22Rv1 (cell line): ENCODE results near the gene CHD2.
"Not testable (repeated sequence)": the region's sequence is repeated elsewhere in the genome, so short reads cannot be mapped to it uniquely, and the experiment has no call there.

Experiments
- H3K27ac ChIP-seq: fragments of 450-650 bp; 2 replicates; pipeline ENCODE4 v1.5.1; 2017
- ZFX ChIP-seq: fragments of 450-650 bp; IDR thresholded peaks from 2 replicates; pipeline ENCODE4 v1.6.1; 2017; ENCODE audit warnings: antibody characterized with exemption, borderline replicate concordance
- TF ChIP-seq, protein P1 (sequence below): fragments of 450-650 bp; IDR thresholded peaks from 2 replicates; pipeline ENCODE4 v1.5.1; 2017; ENCODE audit warnings: mild to moderate bottlenecking

CHD2 gene

DNA sequence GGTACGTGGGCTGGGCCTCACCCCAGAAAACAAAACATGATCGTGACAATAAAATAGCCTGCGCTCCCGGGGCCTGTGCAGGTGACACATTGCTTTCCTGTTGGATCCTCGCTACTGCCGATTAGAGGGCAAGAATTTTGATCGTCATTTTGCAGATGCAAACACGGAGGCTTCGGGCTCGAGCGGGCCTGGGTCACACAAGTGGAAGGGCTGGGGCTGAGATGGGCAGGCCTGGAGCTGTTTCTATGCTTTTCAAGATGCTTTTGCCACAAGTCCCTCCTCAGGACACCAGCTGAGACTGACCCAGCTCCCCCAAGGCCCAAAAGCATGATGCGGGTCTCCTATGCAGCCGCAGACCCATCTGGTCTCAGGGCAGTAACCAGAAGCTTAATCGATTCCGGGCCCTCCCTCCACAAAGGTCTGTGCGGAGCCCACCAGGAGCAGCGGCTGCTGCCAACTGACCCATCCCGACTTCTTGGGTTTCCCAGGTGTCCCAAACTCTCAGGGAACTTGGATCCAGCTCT is 158.8 kb downstream of the CHD2 start:
- H3K27ac ChIP-seq, result no peak overlapping the region
- TF ChIP-seq, protein P1, sequence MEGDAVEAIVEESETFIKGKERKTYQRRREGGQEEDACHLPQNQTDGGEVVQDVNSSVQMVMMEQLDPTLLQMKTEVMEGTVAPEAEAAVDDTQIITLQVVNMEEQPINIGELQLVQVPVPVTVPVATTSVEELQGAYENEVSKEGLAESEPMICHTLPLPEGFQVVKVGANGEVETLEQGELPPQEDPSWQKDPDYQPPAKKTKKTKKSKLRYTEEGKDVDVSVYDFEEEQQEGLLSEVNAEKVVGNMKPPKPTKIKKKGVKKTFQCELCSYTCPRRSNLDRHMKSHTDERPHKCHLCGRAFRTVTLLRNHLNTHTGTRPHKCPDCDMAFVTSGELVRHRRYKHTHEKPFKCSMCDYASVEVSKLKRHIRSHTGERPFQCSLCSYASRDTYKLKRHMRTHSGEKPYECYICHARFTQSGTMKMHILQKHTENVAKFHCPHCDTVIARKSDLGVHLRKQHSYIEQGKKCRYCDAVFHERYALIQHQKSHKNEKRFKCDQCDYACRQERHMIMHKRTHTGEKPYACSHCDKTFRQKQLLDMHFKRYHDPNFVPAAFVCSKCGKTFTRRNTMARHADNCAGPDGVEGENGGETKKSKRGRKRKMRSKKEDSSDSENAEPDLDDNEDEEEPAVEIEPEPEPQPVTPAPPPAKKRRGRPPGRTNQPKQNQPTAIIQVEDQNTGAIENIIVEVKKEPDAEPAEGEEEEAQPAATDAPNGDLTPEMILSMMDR, result no peak
- no peak for TF ChIP-seq ZFX

DNA sequence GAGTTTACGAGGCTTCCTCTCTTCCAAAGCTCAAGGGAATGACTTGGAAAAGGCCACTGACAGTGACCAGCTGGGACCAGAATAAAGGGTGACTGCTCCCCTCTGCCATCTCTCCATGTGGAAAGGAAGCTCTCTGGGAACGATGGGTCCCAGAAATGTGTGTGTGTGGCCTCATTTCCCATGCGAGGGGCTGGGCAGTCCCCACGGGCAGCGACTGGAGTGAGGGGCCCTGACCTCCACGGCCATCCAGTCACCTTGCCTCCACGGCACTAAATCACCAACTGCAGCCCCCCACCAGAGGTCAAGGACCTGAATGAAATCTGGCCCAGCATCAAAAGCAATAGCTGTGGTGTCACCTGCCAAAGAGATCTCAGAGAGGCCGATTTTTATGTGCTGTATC is 159.3 kb downstream of the CHD2 start:
- H3K27ac ChIP-seq, result no peak overlapping the region
- TF ChIP-seq ZFX, result no peak
- TF ChIP-seq, protein P1, result no peak

DNA sequence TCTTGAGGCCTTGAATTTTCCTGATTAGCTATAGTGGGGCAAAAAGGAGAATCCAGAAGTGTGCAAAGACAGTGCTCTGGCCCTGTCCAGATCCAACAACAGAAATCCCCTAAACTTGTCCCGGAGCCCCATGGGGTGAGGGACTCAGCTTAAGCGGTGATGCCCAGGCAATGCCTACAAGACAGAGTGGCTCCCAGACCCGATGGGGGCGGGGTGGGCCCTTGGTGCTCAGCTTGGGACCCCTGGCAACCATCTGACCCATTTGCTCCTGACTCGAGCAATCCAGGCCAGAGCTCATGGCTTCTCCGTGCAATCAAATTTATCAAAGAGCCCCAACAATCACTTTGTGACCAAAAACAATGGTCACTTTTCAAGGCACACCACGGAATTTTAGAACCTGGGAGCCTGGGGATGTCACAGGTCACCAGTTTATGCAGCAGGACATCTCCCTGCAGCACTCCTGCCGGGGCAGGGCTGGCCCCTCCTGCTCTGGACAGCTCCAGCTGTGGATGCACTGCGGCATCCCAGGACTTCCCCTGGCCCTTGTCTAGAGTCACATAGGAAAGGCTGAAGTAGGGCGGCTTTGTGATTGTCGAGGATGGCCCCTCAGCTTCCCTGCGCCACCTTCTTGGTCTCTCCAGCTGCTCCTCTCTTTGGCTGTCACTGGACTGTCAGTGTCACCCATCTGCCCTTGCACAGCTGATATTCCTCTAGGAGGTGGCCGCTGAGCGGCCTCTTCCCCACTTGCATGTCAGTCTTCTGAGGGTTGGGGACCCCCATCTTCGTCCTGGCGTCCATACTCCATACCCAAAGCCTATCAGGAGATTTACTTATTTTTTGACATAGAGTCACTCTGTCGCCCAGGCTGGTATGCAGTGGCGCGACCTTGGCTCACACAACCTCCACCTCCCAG is 160.5 kb downstream of the CHD2 start:
- TF ChIP-seq, protein P1, result no peak
- no peak for TF ChIP-seq ZFX
- no peak overlapping the region for H3K27ac ChIP-seq

DNA sequence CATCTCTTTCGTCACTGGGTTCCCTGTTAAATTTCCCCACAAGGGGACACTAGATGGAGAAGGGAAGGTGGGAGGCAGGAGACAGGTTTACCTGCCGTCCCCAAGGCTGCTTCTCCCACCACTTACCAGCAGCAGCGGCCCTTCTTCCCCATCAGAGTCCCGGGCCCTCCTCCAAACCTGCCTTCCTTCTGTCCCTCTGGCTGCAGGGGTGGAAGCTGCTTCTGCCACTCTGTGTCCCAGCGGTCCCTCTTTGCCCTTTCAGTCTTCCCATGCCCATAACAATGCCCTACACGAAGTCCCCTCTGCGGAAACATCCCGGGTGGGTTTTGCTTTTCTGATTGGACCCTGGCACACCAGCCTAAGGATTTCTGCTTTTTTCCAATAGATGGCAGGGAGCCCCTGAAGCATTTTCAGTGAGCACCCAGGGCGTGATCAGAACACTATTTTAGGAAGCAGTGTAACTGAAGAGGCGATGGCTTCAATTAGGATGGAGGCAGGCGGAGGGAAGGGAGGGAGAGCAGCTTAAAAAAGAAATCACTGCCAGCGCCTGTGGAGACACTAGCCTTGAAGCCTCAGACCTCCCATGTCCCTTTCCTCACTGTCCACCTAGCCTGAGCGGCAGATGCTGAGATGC is 162.6 kb downstream of the CHD2 start:
- H3K27ac ChIP-seq, result not testable (repeated sequence)

DNA sequence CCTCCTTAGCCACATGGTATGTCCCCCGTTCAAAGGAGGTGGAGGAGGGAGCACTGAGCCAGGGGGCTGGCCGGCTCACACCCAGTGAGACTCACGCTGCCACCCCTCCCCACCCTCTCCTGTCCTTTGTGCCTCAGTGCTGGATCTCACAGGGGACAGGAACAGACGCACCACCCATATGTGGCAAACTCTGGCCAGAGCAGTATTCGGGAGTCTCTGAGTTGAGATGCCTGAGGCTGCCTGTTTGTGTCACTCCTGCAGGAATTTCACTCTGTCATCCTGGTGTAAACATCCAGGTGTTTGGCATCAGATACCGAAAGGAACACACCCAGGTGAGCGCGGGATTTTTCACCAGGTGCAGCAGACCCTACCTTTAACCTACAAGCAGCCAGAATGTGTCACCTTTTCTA is 163.1 kb downstream of the CHD2 start:
- no peak overlapping the region for H3K27ac ChIP-seq
- TF ChIP-seq ZFX, result no peak
- TF ChIP-seq, protein P1, result no peak

DNA sequence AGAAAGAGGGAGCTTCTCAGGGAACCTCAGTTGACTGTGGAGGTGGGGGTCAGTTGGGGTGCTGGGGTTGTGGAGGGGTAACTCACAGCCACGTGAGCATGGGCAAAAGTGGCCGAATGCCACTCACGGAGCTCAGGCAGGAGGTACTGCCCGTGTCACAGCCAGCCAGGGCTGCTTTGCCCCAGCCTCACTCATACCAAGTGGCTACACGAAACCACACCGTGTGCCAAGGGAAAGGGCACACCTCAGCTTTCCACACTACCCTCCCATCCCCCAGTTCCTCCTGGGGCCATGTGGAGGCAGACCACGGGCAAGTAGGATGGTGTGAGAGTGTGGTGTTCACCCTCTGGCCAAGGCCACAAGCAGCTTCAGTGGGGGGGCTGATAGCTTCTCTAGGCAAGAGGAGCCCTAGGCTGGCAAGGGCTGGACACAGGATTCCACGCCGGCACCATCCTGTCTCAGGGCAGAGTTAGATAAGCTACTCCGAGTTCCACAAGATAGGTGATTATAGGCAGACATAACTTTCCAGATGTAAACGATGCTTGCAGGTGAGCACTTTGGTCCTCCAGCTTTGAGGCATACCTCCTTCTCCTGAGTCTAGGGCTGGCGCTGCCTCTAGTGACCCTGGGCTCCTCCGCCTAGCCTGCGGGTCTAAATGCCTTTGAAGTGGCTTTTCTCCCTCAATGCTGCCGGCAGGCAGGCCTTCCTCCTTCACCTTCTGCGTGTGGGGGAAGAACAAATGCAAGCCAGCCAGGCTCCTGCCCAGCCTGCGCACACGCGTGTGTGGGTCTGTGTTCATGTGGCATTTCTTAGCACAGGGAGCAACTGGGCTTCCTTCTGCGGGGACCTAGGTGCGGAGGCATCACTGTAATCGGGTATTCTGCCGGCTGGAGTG is 163.9 kb downstream of the CHD2 start:
- TF ChIP-seq, protein P1, result no peak
- no peak for TF ChIP-seq ZFX
- no peak overlapping the region for H3K27ac ChIP-seq

DNA sequence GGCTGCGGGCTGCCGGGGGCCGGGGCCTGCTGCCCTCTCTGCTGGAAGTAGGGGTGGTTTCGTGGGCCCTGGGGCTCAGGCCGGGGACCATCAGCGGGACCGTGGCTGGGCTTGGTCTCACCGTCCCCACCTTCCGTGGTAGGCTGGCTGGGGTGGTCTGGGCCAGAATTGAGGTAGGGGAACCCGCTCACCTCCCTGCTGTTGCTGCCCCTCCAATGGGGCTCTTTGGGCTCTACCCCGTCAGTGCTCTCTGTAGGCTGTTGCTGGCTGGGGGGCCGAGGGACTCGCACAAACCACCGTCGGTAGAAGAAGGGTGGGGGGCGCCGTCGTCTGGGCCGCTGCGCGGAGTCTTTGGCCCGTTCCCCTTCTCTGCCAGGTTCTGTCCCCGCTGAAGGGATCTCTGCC is 165.5 kb downstream of the CHD2 start:
- no peak for TF ChIP-seq ZFX
- TF ChIP-seq, protein P1, result no peak
- H3K27ac ChIP-seq, result no peak overlapping the region
